ENCODE results near the gene AHI1.

DNA sequence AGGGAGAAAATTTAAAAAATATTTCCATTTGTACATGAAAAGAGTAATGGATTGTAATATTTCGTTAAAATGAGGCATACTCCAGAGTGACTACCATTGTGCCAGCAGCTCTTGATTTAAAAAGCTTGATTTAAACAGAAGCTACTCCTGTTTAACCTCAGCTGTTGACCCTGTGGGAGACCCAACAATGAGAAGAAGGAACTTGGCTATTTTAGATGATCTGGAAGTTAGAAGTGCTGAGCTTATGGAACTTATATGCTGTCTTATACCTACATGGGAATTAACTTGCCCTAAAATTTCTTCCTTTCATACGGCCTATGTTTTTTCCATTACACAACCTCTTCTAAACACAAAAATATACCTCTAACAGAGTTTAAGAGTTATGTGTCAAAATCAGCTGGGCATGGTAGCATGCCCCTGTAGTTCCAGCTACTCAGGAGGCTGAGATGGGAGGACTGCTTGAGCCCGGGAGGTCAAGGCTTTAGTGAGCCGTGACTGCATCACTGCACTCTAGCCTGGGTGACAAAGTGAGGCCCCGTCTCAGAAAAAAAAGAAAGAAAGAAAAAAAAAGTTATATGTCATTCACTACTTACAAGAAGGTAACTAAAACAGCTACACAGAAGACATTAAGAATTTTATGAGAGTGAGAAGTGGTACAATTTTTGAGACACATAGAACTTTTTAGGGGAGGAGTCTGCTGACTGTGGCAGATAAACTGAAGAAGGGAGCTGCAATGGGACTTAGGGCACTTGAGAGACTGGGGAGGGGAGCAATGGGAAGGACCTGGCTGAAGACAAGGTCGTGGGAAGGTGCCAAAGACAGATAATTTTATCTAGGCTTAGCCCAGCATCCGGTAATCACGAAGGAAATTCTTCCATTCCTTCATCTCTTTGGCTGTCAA lies 176.6 kb downstream of the AHI1 start:
- TF ChIP-seq, protein P1, sequence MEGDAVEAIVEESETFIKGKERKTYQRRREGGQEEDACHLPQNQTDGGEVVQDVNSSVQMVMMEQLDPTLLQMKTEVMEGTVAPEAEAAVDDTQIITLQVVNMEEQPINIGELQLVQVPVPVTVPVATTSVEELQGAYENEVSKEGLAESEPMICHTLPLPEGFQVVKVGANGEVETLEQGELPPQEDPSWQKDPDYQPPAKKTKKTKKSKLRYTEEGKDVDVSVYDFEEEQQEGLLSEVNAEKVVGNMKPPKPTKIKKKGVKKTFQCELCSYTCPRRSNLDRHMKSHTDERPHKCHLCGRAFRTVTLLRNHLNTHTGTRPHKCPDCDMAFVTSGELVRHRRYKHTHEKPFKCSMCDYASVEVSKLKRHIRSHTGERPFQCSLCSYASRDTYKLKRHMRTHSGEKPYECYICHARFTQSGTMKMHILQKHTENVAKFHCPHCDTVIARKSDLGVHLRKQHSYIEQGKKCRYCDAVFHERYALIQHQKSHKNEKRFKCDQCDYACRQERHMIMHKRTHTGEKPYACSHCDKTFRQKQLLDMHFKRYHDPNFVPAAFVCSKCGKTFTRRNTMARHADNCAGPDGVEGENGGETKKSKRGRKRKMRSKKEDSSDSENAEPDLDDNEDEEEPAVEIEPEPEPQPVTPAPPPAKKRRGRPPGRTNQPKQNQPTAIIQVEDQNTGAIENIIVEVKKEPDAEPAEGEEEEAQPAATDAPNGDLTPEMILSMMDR (conservative IDR thresholded peaks at IDR 0.05 in 1 of 2, IDR thresholded peaks at IDR 0.05 in 1 of 2; ENCODE audit: low read depth in 1 of 2, low read length in 2 of 2) = no peak
- no peak for TF ChIP-seq EZH2 (IDR thresholded peaks at IDR 0.05; ENCODE audit: low read length, missing control alignments)
